B cell (primary cell): ENCODE measurements around the gene SLC29A3. TPM values are rescaled to one million over a fixed set of nuclear protein-coding genes. Genes with fewer than 3 reads are reported as not detected.

Source experiments
- ATAC-seq: fragments of 200-7000 bp; cut with Tn5 transposase; one replicate; pipeline ENCODE4 v1.10.0; 2021; ENCODE audit warnings: low read depth, mild to moderate bottlenecking, moderate number of reproducible peaks, moderate library complexity
- CTCF ChIA-PET: fragments of 350-600 bp; sonication (Branson Sonifier 250); formaldehyde crosslinking; loops from one replicate; lab custom pipeline; 2021; ENCODE audit warnings: antibody characterized with exemption, inconsistent platforms; lab: Charles Lee
- POLR2A ChIA-PET: fragments of 350-600 bp; sonication (Branson Sonifier 250); formaldehyde crosslinking; loops from one replicate; lab custom pipeline; 2021; ENCODE audit warnings: antibody characterized with exemption; lab: Charles Lee
- DNase-seq: peaks from one replicate; pipeline ENCODE4 v3.0.0; 2013
- H2AFZ ChIP-seq: 2 replicates; pipeline ENCODE4 v1.6.1; 2012; ENCODE audit warnings: mild to moderate bottlenecking, low read depth, low read length; ENCODE audit not compliant: insufficient read depth, poor library complexity, severe bottlenecking
- H3K27ac ChIP-seq, 2 donors: 1 replicate in 1 of 2; 2 replicates in 1 of 2; pipeline ENCODE4 v1.5.1; 2012 to 2013; ENCODE audit warnings: low read length in 2 of 2, mild to moderate bottlenecking in 2 of 2, moderate library complexity in 1 of 2
- H3K27me3 ChIP-seq, 4 experiments: fragments of 200-600 bp in 1 of 4; sonication (generic) in 1 of 4; replicated peaks in 1 of 4; 1 replicate in 2 of 4; 2 replicates in 2 of 4; pipeline versions ENCODE4 v1.6.1 to v1.7.0; 2013 to 2016; ENCODE audit warnings: low read length in 3 of 4, mild to moderate bottlenecking in 2 of 4, mixed read lengths in 1 of 4, moderate library complexity in 1 of 4; ENCODE audit not compliant: insufficient read depth in 4 of 4, control insufficient read depth in 3 of 4; ENCODE audit errors: control extremely low read depth in 1 of 4
- H3K36me3 ChIP-seq, 2 experiments: replicated peaks in 1 of 2; 1 replicate in 1 of 2; 2 replicates in 1 of 2; pipeline versions ENCODE4 v1.6.1 to v1.7.1; 2013; ENCODE audit warnings: low read length in 1 of 2; ENCODE audit not compliant: insufficient read depth in 2 of 2, control insufficient read depth in 1 of 2; ENCODE audit errors: control extremely low read depth in 1 of 2, extremely low read depth in 1 of 2
- H3K4me1 ChIP-seq, 2 donors: fragments of 200-600 bp in 1 of 2; sonication (generic) in 1 of 2; 1 replicate in 1 of 2; 2 replicates in 1 of 2; pipeline versions ENCODE4 v1.5.1 to v1.6.1; 2013 to 2017; ENCODE audit warnings: low read length in 2 of 2; ENCODE audit not compliant: control insufficient read depth in 2 of 2, insufficient read depth in 2 of 2
- H3K4me2 ChIP-seq: replicated peaks from 2 replicates; pipeline ENCODE3; 2012; ENCODE audit warnings: mild to moderate bottlenecking, low read depth, low read length; ENCODE audit not compliant: poor library complexity, severe bottlenecking
- H3K4me3 ChIP-seq, 5 experiments: fragments of 200-600 bp in 1 of 5; sonication (generic) in 1 of 5; 1 replicate in 3 of 5; 2 replicates in 2 of 5; pipeline versions ENCODE4 v1.5.1 to v1.7.0; 2011 to 2016; ENCODE audit warnings: low read length in 4 of 5, mild to moderate bottlenecking in 4 of 5, low read depth in 2 of 5, control low read depth in 1 of 5, moderate library complexity in 1 of 5; ENCODE audit not compliant: insufficient read depth in 1 of 5; ENCODE audit errors: control extremely low read depth in 1 of 5, extremely low read depth in 1 of 5
- H3K79me2 ChIP-seq: fragments of 200-600 bp; sonication (generic); one replicate; pipeline ENCODE4 v1.6.0; 2016; ENCODE audit warnings: low read length; ENCODE audit not compliant: control insufficient read depth, insufficient read depth
- H3K9ac ChIP-seq: fragments of 200-600 bp; sonication (generic); 2 replicates; pipeline ENCODE4 v1.6.1; 2017; ENCODE audit warnings: mild to moderate bottlenecking, low read length, moderate library complexity
- H3K9me3 ChIP-seq, 3 donors: one replicate each; pipeline versions ENCODE4 v1.6.1 to v1.7.1; 2013; ENCODE audit warnings: low read length in 2 of 3; ENCODE audit not compliant: control insufficient read depth in 2 of 3, insufficient read depth in 1 of 3; ENCODE audit errors: control extremely low read depth in 1 of 3
- H4K20me1 ChIP-seq: 2 replicates; pipeline ENCODE4 v1.6.0; 2012; ENCODE audit warnings: mild to moderate bottlenecking, low read length; ENCODE audit not compliant: insufficient read depth, control insufficient read depth, poor library complexity, severe bottlenecking
- H3K27ac Mint-ChIP-seq: one replicate; pipeline ENCODE4 v1.8.0; 2021; ENCODE audit warnings: mixed read lengths
- H3K27me3 Mint-ChIP-seq: one replicate; pipeline ENCODE4 v1.8.0; 2021; ENCODE audit warnings: mixed read lengths
- H3K4me1 Mint-ChIP-seq: one replicate; pipeline ENCODE4 v1.8.0; 2021; ENCODE audit warnings: mixed read lengths
- H3K4me3 Mint-ChIP-seq: one replicate; pipeline ENCODE4 v1.8.0; 2021; ENCODE audit warnings: mixed read lengths
- H3K9me3 Mint-ChIP-seq: one replicate; pipeline ENCODE4 v1.8.0; 2022; ENCODE audit warnings: mixed read lengths; ENCODE audit not compliant: insufficient read depth
- EZH2 ChIP-seq: IDR thresholded peaks from 2 replicates; pipeline ENCODE4 v1.6.1; 2012; ENCODE audit warnings: borderline replicate concordance, low read depth, mild to moderate bottlenecking, moderate library complexity, low read length; ENCODE audit not compliant: insufficient read depth, poor library complexity, severe bottlenecking
- WGBS: methylation state at CpG from one replicate; pipeline ENCODE4 v1.1.5; 2013; ENCODE audit warnings: missing lambda C conversion rate; ENCODE audit not compliant: insufficient coverage; 5-methylcytosine and 5-hydroxymethylcytosine counted together
- intact Hi-C: fragments of 100-400 bp; cut with micrococcal nuclease; formaldehyde crosslinking; loops from one replicate; pipeline ENCODE4 v1.10.0; 2022
- polyA plus RNA-seq: library from polyadenylated mRNA; depleted of rRNA; stranded (reverse); fragments of >200 nt; gene quantifications from 2 replicates; pipeline ENCODE4 v1.2.3, GENCODE V29; 2012
- total RNA-seq, 2 donors: library from RNA; stranded (reverse); fragments of 120-200 nt in 1 of 2; gene quantifications; 1 replicate in 1 of 2; 2 replicates in 1 of 2; pipeline versions ENCODE4 v1.2.3 to v1.2.4, GENCODE V29; 2013 to 2022
- TF ChIP-seq, protein P1 (sequence below): fragments of 200-600 bp; IDR thresholded peaks from one replicate; pipeline ENCODE4 v1.8.0; 2022; ENCODE audit warnings: antibody characterized with exemption, mild to moderate bottlenecking

The SLC29A3 gene
- total and polyA plus RNA-seq, 2 donors (not counting 1 experiment from before 2014, with no cell fraction given), result 4.5 to 8.2 TPM

DNA sequence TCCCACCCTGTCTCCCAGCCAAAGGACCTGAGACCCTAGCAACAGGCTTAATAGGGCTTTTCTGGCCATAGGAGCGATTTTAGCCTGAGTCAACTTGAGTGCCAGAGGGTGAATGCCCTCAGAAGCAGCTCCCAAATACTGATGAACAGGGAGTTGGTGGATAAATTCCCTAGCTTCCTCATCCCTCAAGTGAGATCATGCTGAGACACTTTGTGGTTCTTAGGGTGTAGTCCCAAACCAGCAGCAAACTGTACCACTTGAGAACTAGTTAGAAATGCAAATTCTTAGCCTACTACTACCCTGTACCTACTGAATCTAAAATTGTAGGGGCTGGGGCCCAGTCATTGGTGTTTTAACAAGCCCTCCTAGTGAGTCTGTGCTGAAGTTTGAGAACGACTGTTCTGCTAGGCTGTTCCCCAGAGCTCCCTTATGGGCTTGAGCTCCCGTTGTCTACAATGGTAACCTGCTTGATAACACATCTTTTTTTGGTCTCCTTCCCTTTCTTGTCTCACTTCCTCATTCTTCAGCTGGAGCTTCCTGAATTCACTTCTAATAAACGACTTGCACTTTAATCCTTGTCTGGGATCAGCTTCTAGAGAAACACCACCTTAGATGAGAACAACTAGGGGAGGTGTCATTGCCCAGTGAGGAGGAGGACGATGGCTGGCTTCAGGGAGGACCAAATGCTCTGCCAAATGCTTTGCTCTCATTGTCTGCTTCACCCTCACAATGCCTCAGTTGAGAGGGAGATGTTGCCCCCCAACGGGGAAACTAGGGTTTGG is 59.5 kb downstream of the SLC29A3 start:
- Histone ChIP-seq H3K36me3 (no peaks in the 10 kb centered on the region), H3K4me2 (peak overlapping the region; percentile 46), H4K20me1 (no peaks in the 10 kb centered on the region), H3K4me1 (peaks cover 31 to 47% of the 10 kb centered on the region in 2 donors), H3K4me3 (peak overlapping the region in 1 of 5 experiments; percentile 22), H3K9ac (peak overlapping the region; percentile 1), H2AFZ (peak overlapping the region; percentile 1), H3K9me3 (no peaks in the 10 kb centered on the region), H3K27me3 (no peaks in the 10 kb centered on the region), H3K79me2 (no peaks in the 10 kb centered on the region), H3K27ac (peak overlapping the region; percentile 11 to 48)
- ChIA-PET CTCF (interaction anchor here (0.7 to 5.6 kb wide), 13 partner anchors 17 to 516 kb away, joined by 3 to 35 read pairs (median 4); partner anchors contain the start of gene SLC29A3), POLR2A (interaction anchor here (0.6 to 0.8 kb wide), 3 partner anchors 142 to 1717 kb away, joined by 3 to 6 read pairs (median 5); no protein-coding TSS in a partner anchor)
- TF ChIP-seq, protein P1, sequence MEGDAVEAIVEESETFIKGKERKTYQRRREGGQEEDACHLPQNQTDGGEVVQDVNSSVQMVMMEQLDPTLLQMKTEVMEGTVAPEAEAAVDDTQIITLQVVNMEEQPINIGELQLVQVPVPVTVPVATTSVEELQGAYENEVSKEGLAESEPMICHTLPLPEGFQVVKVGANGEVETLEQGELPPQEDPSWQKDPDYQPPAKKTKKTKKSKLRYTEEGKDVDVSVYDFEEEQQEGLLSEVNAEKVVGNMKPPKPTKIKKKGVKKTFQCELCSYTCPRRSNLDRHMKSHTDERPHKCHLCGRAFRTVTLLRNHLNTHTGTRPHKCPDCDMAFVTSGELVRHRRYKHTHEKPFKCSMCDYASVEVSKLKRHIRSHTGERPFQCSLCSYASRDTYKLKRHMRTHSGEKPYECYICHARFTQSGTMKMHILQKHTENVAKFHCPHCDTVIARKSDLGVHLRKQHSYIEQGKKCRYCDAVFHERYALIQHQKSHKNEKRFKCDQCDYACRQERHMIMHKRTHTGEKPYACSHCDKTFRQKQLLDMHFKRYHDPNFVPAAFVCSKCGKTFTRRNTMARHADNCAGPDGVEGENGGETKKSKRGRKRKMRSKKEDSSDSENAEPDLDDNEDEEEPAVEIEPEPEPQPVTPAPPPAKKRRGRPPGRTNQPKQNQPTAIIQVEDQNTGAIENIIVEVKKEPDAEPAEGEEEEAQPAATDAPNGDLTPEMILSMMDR, result no peak
- TF ChIP-seq EZH2, result no peak
- 33% methylated on average over 3 of the region's 6 CpGs for WGBS
- Mint-ChIP-seq H3K27ac (peak overlapping the region; percentile 84), H3K9me3 (no peaks in the 10 kb centered on the region), H3K4me3 (peak overlapping the region; percentile 65), H3K27me3 (no peaks in the 10 kb centered on the region), H3K4me1 (peaks cover 37% of the 10 kb centered on the region)
- DNase-seq (peak; percentile 70), ATAC-seq (no peak)
- intact Hi-C loops, result loop anchor here (5.0 kb wide), 3 partner anchors 314 to 1314 kb away; partner anchors contain the start of genes MCU and VSIR
